SU-DHL-6 (cell line): ENCODE results near the gene FBLN2.

ENCODE experiments used
- EZH2phosphoT487 ChIP-seq: fragments of 200-600 bp; sonication (generic), shearing (Covaris generic); conservative IDR thresholded peaks from 2 replicates; pipeline ENCODE4 v1.6.1; 2018; ENCODE audit warnings: mild to moderate bottlenecking, antibody characterized with exemption, low read length, moderate library complexity, mixed read lengths
- TF ChIP-seq, protein P1 (sequence below): fragments of 200-600 bp; sonication (generic); IDR thresholded peaks from one replicate; pipeline ENCODE4 v1.5.1; 2017; ENCODE audit warnings: antibody characterized with exemption, mild to moderate bottlenecking, low read length, moderate library complexity; ENCODE audit not compliant: insufficient read depth, poor library complexity, severe bottlenecking

DNA sequence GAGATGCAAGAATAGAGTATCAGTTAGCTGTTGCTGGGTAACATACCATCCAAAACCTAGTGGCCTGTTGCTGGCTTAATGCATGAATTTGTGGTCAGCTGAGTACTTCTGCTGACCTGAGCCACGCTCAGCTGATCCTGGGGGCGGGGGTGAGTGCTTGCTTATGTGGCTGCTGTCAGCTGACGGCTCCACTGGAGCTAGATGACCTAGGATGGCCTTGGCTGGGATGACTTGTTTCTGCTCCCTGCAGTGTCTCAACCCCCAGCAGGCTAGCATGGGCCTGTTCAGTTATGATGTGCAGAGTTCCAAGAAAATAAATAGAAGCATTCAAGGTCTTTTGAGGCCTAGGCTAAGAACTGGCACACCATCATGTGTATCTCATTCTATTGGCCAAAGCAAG, 63.9 kb downstream of the FBLN2 start:
- TF ChIP-seq, protein P1, sequence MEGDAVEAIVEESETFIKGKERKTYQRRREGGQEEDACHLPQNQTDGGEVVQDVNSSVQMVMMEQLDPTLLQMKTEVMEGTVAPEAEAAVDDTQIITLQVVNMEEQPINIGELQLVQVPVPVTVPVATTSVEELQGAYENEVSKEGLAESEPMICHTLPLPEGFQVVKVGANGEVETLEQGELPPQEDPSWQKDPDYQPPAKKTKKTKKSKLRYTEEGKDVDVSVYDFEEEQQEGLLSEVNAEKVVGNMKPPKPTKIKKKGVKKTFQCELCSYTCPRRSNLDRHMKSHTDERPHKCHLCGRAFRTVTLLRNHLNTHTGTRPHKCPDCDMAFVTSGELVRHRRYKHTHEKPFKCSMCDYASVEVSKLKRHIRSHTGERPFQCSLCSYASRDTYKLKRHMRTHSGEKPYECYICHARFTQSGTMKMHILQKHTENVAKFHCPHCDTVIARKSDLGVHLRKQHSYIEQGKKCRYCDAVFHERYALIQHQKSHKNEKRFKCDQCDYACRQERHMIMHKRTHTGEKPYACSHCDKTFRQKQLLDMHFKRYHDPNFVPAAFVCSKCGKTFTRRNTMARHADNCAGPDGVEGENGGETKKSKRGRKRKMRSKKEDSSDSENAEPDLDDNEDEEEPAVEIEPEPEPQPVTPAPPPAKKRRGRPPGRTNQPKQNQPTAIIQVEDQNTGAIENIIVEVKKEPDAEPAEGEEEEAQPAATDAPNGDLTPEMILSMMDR = no peak
- no peak for TF ChIP-seq EZH2phosphoT487
